ENCODE results near the gene PSMD11. TPM values are rescaled to one million over a fixed set of nuclear protein-coding genes. Genes with fewer than 3 reads are reported as not detected.
A peak's percentile ranks its signal among the peaks of the same experiment; 100 is the strongest.
"Not testable (repeated sequence)": the region's sequence is repeated elsewhere in the genome, so short reads cannot be mapped to it uniquely, and the experiment has no call there.

The PSMD11 gene
- total and polyA plus RNA-seq, 2 of the 13 experiments (the other 11 are each of a cell fraction or from before 2014, with no cell fraction given): 69.8 to 152 TPM

DNA sequence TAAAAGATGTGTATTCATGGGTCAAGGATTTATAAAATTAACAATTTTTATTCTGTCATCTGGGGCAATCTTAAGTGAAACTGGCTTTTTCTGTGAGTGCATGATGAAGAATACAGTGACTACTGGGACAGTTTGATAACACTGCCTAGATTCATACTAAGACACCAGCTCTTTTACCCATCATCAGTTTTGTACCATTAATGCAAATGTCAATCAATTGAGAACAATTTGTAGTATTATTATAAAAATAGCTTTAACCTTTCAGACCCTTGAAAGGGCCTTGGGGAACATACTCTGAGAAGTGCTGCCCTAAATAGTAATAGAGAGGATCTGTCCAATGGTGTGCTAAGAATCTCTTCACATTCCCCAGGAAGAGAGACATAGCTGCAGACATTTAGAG lies 45.4 kb upstream of the PSMD11 start:
- CTCF ChIA-PET (ENCODE audit: low intra/inter-chr PET ratio, low total read pairs): no interaction called here
- TSS peak; percentile 23 for BruUV-seq (replicated peaks)
- no peaks in the 10 kb centered on the region for H3K79me2 ChIP-seq (ENCODE audit: insufficient read depth, low read length)
- no peak overlapping the region for H3K4me2 ChIP-seq (ENCODE audit: low read depth, low read length)
- no peaks in the 10 kb centered on the region for H4K20me1 ChIP-seq (ENCODE audit: insufficient read depth, low read length)
- H3K9me3 ChIP-seq (ENCODE audit: low read length): no peaks in the 10 kb centered on the region
- FAIRE-seq: no peak
- intact Hi-C loops (cut with micrococcal nuclease; ENCODE audit: unreplicated experiment): no loop called here
- H3K4me3 ChIP-seq (replicated peaks in 1 of 3; ENCODE audit: insufficient read depth in 1 of 3, low read depth in 2 of 3, low read length in 3 of 3): no peak overlapping the region
- H3K36me3 ChIP-seq (replicated peaks in 1 of 2; ENCODE audit: control insufficient read depth in 1 of 2, insufficient read depth in 2 of 2, low read length in 2 of 2): no peaks in the 10 kb centered on the region
- POLR2A ChIA-PET: interaction anchor here (1.6 kb wide), 1 partner anchor 45 kb away, joined by 3 read pairs; the partner anchor contains the start of gene PSMD11
- in situ Hi-C loops (cut with HindIII; ENCODE audit: extremely low pct_ligation_motif_present, low pct_unique_long_range_greater_than_20kb): no loop called here
- H3K27me3 ChIP-seq (ENCODE audit: control insufficient read depth in 1 of 2, insufficient read depth in 2 of 2, low read length in 2 of 2): no peaks in the 10 kb centered on the region
- DNase-seq (ENCODE audit: low spot score): no peak
- no peak for ATAC-seq
- TF ChIP-seq CREB1 (IDR thresholded peaks at IDR 0.05): no peak
- TF ChIP-seq CREB1 (CRISPR knock-in tag; IDR thresholded peaks at IDR 0.05): no peak
- TF ChIP-seq, protein P1, sequence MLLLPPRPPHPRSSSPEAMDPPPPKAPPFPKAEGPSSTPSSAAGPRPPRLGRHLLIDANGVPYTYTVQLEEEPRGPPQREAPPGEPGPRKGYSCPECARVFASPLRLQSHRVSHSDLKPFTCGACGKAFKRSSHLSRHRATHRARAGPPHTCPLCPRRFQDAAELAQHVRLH (CRISPR knock-in tag; IDR thresholded peaks at IDR 0.05; ENCODE audit: borderline replicate concordance, low read depth): no peak
- TF ChIP-seq ZNF564 (CRISPR knock-in tag; IDR thresholded peaks at IDR 0.05): no peak
- TF ChIP-seq ZNF552 (CRISPR knock-in tag; IDR thresholded peaks at IDR 0.05; ENCODE audit: borderline replicate concordance): no peak
- TF ChIP-seq ERF (CRISPR knock-in tag; IDR thresholded peaks at IDR 0.05): no peak
- TF ChIP-seq, protein P2, sequence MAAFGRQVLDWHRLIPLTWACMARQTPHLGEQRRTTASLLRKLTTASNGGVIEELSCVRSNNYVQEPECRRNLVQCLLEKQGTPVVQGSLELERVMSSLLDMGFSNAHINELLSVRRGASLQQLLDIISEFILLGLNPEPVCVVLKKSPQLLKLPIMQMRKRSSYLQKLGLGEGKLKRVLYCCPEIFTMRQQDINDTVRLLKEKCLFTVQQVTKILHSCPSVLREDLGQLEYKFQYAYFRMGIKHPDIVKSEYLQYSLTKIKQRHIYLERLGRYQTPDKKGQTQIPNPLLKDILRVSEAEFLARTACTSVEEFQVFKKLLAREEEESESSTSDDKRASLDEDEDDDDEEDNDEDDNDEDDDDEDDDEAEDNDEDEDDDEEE (CRISPR knock-in tag; IDR thresholded peaks at IDR 0.05): no peak
- TF ChIP-seq, protein P3, sequence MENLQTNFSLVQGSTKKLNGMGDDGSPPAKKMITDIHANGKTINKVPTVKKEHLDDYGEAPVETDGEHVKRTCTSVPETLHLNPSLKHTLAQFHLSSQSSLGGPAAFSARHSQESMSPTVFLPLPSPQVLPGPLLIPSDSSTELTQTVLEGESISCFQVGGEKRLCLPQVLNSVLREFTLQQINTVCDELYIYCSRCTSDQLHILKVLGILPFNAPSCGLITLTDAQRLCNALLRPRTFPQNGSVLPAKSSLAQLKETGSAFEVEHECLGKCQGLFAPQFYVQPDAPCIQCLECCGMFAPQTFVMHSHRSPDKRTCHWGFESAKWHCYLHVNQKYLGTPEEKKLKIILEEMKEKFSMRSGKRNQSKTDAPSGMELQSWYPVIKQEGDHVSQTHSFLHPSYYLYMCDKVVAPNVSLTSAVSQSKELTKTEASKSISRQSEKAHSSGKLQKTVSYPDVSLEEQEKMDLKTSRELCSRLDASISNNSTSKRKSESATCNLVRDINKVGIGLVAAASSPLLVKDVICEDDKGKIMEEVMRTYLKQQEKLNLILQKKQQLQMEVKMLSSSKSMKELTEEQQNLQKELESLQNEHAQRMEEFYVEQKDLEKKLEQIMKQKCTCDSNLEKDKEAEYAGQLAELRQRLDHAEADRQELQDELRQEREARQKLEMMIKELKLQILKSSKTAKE (CRISPR knock-in tag; IDR thresholded peaks at IDR 0.05; ENCODE audit: borderline replicate concordance): no peak
- TF ChIP-seq ZNF776 (CRISPR knock-in tag; IDR thresholded peaks at IDR 0.05): no peak
- TF ChIP-seq NR3C1 (CRISPR knock-in tag; IDR thresholded peaks at IDR 0.05): no peak
- no peak for TF ChIP-seq HMGA1 (CRISPR knock-in tag; conservative IDR thresholded peaks at IDR 0.05)
- TF ChIP-seq KDM3A (CRISPR knock-in tag; IDR thresholded peaks at IDR 0.05; ENCODE audit: low read depth): no peak
- TF ChIP-seq ZNF326 (CRISPR knock-in tag; IDR thresholded peaks at IDR 0.05; ENCODE audit: borderline replicate concordance): no peak
- no peak for TF ChIP-seq KLF13 (CRISPR knock-in tag; IDR thresholded peaks at IDR 0.05)
- TF ChIP-seq SATB2 (CRISPR knock-in tag; IDR thresholded peaks at IDR 0.05): no peak
- no peak for TF ChIP-seq ZNF431 (CRISPR knock-in tag; IDR thresholded peaks at IDR 0.05; ENCODE audit: borderline replicate concordance, low read depth)
- peaks cover 17% of the 10 kb centered on the region for H3K4me1 ChIP-seq (ENCODE audit: insufficient read depth, low read length)
- H3K9ac ChIP-seq (ENCODE audit: insufficient read depth, low read depth, low read length): no peak overlapping the region
- H2AFZ ChIP-seq (ENCODE audit: low read length): no peak overlapping the region
- no peak overlapping the region for H3K27ac ChIP-seq (ENCODE audit: extremely low read length, insufficient read depth, low read length)

DNA sequence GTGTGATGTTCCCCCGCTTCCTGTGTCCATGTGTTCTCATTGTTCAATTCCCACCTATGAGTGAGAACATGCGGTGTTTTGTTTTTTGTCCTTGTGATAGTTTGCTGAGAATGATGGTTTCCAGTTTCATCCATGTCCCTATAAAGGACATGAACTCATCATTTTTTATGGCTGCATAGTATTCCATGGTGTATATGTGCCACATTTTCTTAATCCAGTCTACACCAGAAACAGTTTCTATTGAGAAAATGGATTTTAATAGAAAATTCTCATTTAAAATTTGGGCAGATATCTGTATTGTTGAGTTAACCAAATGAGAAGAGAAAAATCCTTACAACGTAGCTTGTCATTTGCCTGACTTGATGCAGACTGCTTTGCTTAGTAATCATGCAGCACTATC lies 34.2 kb upstream of the PSMD11 start:
- H3K4me1 ChIP-seq (ENCODE audit: insufficient read depth, low read length); H2AFZ ChIP-seq (ENCODE audit: low read length); intact Hi-C loops (cut with micrococcal nuclease; ENCODE audit: unreplicated experiment); H3K9ac ChIP-seq (ENCODE audit: insufficient read depth, low read depth, low read length); CTCF ChIA-PET (ENCODE audit: low intra/inter-chr PET ratio, low total read pairs); in situ Hi-C loops (cut with HindIII; ENCODE audit: extremely low pct_ligation_motif_present, low pct_unique_long_range_greater_than_20kb); DNase-seq (ENCODE audit: low spot score); FAIRE-seq; H3K4me3 ChIP-seq (replicated peaks in 1 of 3; ENCODE audit: insufficient read depth in 1 of 3, low read depth in 2 of 3, low read length in 3 of 3); H3K4me2 ChIP-seq (ENCODE audit: low read depth, low read length); BruUV-seq (replicated peaks); H4K20me1 ChIP-seq (ENCODE audit: insufficient read depth, low read length); ATAC-seq; H3K79me2 ChIP-seq (ENCODE audit: insufficient read depth, low read length); H3K36me3 ChIP-seq (replicated peaks in 1 of 2; ENCODE audit: control insufficient read depth in 1 of 2, insufficient read depth in 2 of 2, low read length in 2 of 2); H3K9me3 ChIP-seq (ENCODE audit: low read length); H3K27me3 ChIP-seq (ENCODE audit: control insufficient read depth in 1 of 2, insufficient read depth in 2 of 2, low read length in 2 of 2); H3K27ac ChIP-seq (ENCODE audit: extremely low read length, insufficient read depth, low read length); POLR2A ChIA-PET: not testable (repeated sequence)
- 93% methylated on average over 3 of the region's 3 CpGs for WGBS (ENCODE audit: low lambda C conversion rate)
